ENCODE data around the gene SOX14. TPM values are rescaled to one million over a fixed set of nuclear protein-coding genes. Genes with fewer than 3 reads are reported as not detected.

Gene SOX14
- total RNA-seq, 1 experiment from 2014 or later = not detected

GRCh38 chr3:137807998-137808397 lies 43.9 kb downstream of the SOX14 start:
- Histone ChIP-seq H3K9me3 (ENCODE audit: control insufficient read depth, insufficient read depth, low read depth, low read length) (no peaks in the 10 kb centered on the region), H3K27me3 (ENCODE audit: control insufficient read depth, insufficient read depth, low read length) (peaks cover 3% of the 10 kb centered on the region; the same call in 1 of the 2 replicates), H3K4me3 (ENCODE audit: low read depth in 2 of 2, low read length in 2 of 2) (no peak overlapping the region), H3K27ac (ENCODE audit: low read length) (no peak overlapping the region), H3K36me3 (ENCODE audit: control insufficient read depth, insufficient read depth, low read length) (no peaks in the 10 kb centered on the region), H3K4me1 (ENCODE audit: control insufficient read depth, insufficient read depth, low read length) (no peaks in the 10 kb centered on the region)
- ATAC-seq (no peak; the same call in 1 of the 2 replicates), DNase-seq (ENCODE audit: low read depth, low spot score) (no peak)
- intact Hi-C loops (cut with micrococcal nuclease; ENCODE audit: unreplicated experiment) = no loop called here
- in situ Hi-C loops (cut with HindIII; ENCODE audit: low pct_unique_long_range_greater_than_20kb, low sequenced_read_pairs) = no loop called here
- CTCF ChIA-PET = no interaction called here
- POLR2A ChIA-PET = no interaction called here
- TF ChIP-seq CTCF (IDR thresholded peaks at IDR 0.05) (no peak), REST (IDR thresholded peaks at IDR 0.05; ENCODE audit: insufficient read depth in 1 of 2, low read depth in 2 of 2, low read length in 1 of 2) (no peak), TCF7L2 (IDR thresholded peaks at IDR 0.05; ENCODE audit: low read depth, low read length) (no peak), POLR2AphosphoS5 (IDR thresholded peaks at IDR 0.05; ENCODE audit: low read depth, low read length) (no peak), SIN3A (IDR thresholded peaks at IDR 0.05; ENCODE audit: borderline replicate concordance, insufficient read depth, low read depth, low read length) (no peak)
- BruUV-seq (replicated peaks) = no TSS peak

GRCh38 chr3:137809509-137809908 lies 45.4 kb downstream of the SOX14 start:
- no peaks in the 10 kb centered on the region for H3K4me1 ChIP-seq (ENCODE audit: control insufficient read depth, insufficient read depth, low read length)
- no peaks in the 10 kb centered on the region for H3K36me3 ChIP-seq (ENCODE audit: control insufficient read depth, insufficient read depth, low read length)
- no peak overlapping the region for H3K4me3 ChIP-seq (ENCODE audit: low read depth in 2 of 2, low read length in 2 of 2)
- ChIA-PET CTCF (interaction anchor here (0.6 kb wide), 1 partner anchor 962 kb away, joined by 8 read pairs; no protein-coding TSS in a partner anchor), POLR2A (no interaction called here)
- ATAC-seq (no peak), DNase-seq (ENCODE audit: low read depth, low spot score) (no peak)
- in situ Hi-C loops (cut with HindIII; ENCODE audit: low pct_unique_long_range_greater_than_20kb, low sequenced_read_pairs) (no loop called here), intact Hi-C loops (cut with micrococcal nuclease; ENCODE audit: unreplicated experiment) (no loop called here)
- no peaks in the 10 kb centered on the region for H3K9me3 ChIP-seq (ENCODE audit: control insufficient read depth, insufficient read depth, low read depth, low read length)
- no peak overlapping the region for H3K27ac ChIP-seq (ENCODE audit: low read length)
- TF ChIP-seq SIN3A (IDR thresholded peaks at IDR 0.05; ENCODE audit: borderline replicate concordance, insufficient read depth, low read depth, low read length) (no peak), TCF7L2 (IDR thresholded peaks at IDR 0.05; ENCODE audit: low read depth, low read length) (no peak), CTCF (IDR thresholded peaks at IDR 0.05) (no peak), REST (IDR thresholded peaks at IDR 0.05; ENCODE audit: insufficient read depth in 1 of 2, low read depth in 2 of 2, low read length in 1 of 2) (no peak), POLR2AphosphoS5 (IDR thresholded peaks at IDR 0.05; ENCODE audit: low read depth, low read length) (no peak)
- no peaks in the 10 kb centered on the region for H3K27me3 ChIP-seq (ENCODE audit: control insufficient read depth, insufficient read depth, low read length)
- BruUV-seq (replicated peaks) = no TSS peak
